ENCODE data around the gene QSOX2. TPM values are rescaled to one million over a fixed set of nuclear protein-coding genes. Genes with fewer than 3 reads are reported as not detected.

QSOX2 gene, protein sequence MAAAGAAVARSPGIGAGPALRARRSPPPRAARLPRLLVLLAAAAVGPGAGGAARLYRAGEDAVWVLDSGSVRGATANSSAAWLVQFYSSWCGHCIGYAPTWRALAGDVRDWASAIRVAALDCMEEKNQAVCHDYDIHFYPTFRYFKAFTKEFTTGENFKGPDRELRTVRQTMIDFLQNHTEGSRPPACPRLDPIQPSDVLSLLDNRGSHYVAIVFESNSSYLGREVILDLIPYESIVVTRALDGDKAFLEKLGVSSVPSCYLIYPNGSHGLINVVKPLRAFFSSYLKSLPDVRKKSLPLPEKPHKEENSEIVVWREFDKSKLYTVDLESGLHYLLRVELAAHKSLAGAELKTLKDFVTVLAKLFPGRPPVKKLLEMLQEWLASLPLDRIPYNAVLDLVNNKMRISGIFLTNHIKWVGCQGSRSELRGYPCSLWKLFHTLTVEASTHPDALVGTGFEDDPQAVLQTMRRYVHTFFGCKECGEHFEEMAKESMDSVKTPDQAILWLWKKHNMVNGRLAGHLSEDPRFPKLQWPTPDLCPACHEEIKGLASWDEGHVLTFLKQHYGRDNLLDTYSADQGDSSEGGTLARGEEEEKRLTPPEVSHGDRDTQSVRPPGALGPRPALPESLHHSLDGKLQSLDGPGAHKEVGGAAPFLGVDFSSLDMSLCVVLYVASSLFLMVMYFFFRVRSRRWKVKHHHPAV
- total RNA-seq = 11.6 and 16.2 TPM in 2 replicates

DNA sequence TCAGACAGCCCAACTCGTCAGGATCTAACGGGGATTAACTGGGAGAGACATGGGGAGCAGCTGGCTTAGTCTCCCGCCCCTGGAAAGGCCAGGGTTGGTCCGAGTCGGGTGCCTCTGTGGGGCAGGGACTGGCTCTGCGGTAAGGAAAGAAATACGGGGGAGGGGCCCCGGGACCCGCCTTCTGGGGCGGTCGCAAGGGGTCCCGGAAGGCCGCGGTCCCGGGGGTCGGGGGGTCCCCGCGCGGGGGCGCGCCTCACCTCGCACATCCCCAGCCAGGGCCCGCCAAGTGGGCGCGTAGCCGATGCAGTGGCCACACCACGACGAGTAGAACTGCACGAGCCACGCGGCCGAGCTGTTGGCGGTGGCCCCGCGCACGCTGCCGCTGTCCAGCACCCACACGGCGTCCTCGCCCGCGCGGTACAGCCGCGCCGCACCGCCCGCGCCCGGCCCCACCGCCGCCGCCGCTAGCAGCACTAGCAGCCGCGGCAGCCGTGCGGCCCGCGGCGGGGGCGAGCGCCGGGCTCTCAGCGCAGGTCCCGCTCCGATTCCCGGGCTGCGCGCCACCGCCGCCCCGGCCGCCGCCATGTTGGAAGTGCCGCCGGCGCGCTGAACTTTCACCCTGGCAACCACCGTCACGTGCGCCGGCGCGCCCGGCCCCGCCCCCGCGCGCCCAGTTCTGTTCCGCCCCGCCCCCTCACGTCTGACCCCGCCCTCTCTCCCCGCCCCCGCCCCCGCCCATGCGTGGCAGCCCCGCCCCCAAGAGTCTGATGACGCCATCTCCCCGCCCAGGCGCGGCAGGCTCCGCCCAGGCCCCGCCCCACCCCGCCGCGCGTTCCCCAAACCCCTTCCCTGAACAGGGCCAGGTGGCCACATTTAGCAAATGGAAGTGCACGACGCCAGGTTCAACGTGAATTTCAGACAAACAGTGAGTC lies at the start of gene QSOX2:
Gene QSOX2 (minus strand): TSS at position 594 of the 932 bp plus-strand sequence. CDS start 9 bp downstream, at position 585.

DNA sequence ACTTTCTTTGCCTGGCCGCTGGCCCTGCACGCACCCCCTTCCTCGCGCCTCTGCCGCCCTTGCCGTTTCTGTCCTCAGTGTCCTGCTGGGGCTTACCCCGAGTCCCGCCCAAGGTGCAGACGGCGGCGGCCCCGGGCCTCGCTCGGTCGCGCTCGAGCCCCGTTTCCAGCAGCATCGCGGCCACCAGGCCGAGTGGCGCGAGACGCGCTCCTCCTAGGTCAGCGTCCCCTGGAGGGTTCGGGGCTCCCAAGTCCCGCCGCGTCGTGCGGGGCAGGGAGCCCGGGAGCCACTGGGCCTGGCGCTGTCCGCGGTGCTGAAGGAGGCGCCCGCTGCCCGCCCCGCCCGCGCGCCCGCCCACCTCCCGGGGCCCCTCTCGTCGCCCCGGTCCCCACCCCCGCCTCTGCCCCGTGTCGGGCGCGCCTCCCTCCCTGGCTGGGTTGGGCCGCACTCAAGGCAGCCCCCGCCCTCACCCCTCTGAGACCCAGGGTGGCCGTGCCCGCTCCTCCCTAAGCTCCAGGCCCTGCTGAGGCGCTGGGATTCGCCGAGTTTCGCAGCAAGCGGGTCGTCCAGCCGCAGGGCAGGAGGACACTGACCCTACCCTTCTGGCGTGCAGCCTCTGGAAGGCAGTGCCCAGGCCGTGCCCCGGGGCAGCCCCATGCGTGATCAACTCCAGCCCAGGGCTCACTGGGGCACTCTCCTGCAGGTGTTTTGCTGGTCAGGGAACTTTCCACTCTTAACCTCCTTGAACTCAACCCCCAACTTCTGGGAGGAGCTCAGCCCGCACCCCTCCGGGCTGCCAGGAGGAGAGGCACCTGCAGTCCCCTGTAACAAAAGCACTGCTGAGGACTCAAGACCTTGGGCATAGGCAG lies 40.5 kb downstream of the QSOX2 start, which contains the start of gene LHX3:
Gene LHX3 (minus strand): TSS at position 291 of the 869 bp plus-strand sequence. CDS start 116 bp downstream, at position 175.

Other genes starting within 250 kb of the QSOX2 start
- 14.7 and 14.9 TPM in 2 replicates for gene NACC2, start 150.5 kb downstream of the QSOX2 start, total RNA-seq
- gene TMEM250, start 126.9 kb downstream of the QSOX2 start, total RNA-seq = 74.7 and 79.3 TPM in 2 replicates
- not detected in 2 replicates for gene LHX3, start 40.7 kb downstream of the QSOX2 start, total RNA-seq
- gene CCDC187, start 58.3 kb upstream of the QSOX2 start, total RNA-seq = under 0.01 TPM in 1 of 2 replicates, not detected in the other
- 13.4 and 34.0 TPM in 2 replicates for gene GPSM1, start 81.7 kb upstream of the QSOX2 start, total RNA-seq
- 15.4 and 22.0 TPM in 2 replicates for gene DNLZ, start 117.9 kb upstream of the QSOX2 start, total RNA-seq
- gene CARD9, start 127.9 kb upstream of the QSOX2 start, total RNA-seq = under 0.01 and 1.9 TPM in 2 replicates
- 7.0 and 8.9 TPM in 2 replicates for gene SNAPC4, start 154.4 kb upstream of the QSOX2 start, total RNA-seq
- gene ENTR1, start 164.8 kb upstream of the QSOX2 start, total RNA-seq = 70.4 and 83.8 TPM in 2 replicates
- gene PMPCA, start 164.8 kb upstream of the QSOX2 start, total RNA-seq = 34.1 and 38.8 TPM in 2 replicates
- 2.8 and 6.0 TPM in 2 replicates for gene INPP5E, start 194.0 kb upstream of the QSOX2 start, total RNA-seq
- gene SEC16A, start 237.2 kb upstream of the QSOX2 start, total RNA-seq = 21.3 and 22.4 TPM in 2 replicates